ENCODE measurements around the gene NAA40. TPM values are rescaled to one million over a fixed set of nuclear protein-coding genes. Genes with fewer than 3 reads are reported as not detected.
A peak's percentile ranks its signal among the peaks of the same experiment; 100 is the strongest.

Gene NAA40
- total RNA-seq, 4 donors from 2014 or later: 3.8 to 12.5 (median 8.5) TPM

DNA sequence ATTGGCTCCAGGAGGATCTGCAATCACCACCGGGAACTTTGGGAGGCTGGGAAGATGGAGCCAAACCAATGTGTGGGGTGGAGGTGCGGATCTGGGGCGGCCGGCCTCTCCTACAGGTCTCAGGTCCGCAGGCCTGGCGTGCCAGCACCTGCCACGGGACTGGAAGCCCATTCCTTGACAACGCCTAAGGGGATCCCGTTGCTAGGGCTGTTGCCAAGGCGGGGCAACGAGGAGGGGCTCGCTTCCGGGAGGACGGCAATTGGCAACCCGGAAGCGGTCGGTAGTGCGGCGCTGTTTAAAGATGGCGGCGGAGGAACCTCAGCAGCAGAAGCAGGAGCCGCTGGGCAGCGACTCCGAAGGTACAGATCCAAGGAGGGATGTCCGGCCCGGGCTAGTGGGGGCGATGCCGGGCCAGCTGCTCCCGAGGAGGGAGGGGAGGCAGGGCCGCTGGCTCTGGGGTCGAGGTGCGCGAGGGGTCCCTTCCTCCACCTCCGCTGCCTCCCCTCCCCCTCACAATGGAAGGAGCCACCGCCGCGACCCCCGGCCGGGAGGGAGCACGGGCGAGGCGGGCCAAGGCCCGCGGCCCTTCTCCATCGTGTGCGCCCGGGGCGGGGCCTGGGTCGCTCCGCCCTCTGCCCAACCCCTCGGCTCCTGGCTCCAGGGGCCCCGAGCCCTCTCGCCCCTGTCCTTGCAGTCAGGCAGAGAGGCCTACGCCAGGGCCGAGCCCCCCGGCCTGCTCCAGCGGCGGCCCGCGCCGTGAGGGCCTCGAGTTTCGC is 47.5 kb downstream of the NAA40 start, which contains the start of gene OTUB1:
Gene OTUB1 (plus strand): TSS at position 283 of the 776 bp plus-strand sequence. CDS start 19 bp downstream, at position 302.
- Histone ChIP-seq H3K9me3 (no peaks in the 10 kb centered on the region), H3K4me1 (peaks cover 0 to 33% (median 10%) of the 10 kb centered on the region in 3 donors), H3K4me3 (peak within 1 kb of the TSS; percentile 81 to 94), H3K36me3 (peaks cover 0 to 37% of the 10 kb centered on the region in 2 donors), H3K27ac (peak within 1 kb of the TSS; percentile 39 to 89 (median 88)), H3K27me3 (no peaks in the 10 kb centered on the region)
- peak; percentile 46 to 54 for TF ChIP-seq POLR2A (IDR thresholded peaks at IDR 0.05)
- TF ChIP-seq POLR2AphosphoS5 (IDR thresholded peaks at IDR 0.05): peak; percentile 59
- TF ChIP-seq, protein P1, sequence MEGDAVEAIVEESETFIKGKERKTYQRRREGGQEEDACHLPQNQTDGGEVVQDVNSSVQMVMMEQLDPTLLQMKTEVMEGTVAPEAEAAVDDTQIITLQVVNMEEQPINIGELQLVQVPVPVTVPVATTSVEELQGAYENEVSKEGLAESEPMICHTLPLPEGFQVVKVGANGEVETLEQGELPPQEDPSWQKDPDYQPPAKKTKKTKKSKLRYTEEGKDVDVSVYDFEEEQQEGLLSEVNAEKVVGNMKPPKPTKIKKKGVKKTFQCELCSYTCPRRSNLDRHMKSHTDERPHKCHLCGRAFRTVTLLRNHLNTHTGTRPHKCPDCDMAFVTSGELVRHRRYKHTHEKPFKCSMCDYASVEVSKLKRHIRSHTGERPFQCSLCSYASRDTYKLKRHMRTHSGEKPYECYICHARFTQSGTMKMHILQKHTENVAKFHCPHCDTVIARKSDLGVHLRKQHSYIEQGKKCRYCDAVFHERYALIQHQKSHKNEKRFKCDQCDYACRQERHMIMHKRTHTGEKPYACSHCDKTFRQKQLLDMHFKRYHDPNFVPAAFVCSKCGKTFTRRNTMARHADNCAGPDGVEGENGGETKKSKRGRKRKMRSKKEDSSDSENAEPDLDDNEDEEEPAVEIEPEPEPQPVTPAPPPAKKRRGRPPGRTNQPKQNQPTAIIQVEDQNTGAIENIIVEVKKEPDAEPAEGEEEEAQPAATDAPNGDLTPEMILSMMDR (IDR thresholded peaks at IDR 0.05): no peak
- TF ChIP-seq EP300 (IDR thresholded peaks at IDR 0.05): no peak
- 0 to 3% methylated on average over 11 to 24 of the region's 63 CpGs for WGBS, 2 donors (ENCODE audit: low coverage in 1 of 2)
- ATAC-seq: peak; percentile 95

DNA sequence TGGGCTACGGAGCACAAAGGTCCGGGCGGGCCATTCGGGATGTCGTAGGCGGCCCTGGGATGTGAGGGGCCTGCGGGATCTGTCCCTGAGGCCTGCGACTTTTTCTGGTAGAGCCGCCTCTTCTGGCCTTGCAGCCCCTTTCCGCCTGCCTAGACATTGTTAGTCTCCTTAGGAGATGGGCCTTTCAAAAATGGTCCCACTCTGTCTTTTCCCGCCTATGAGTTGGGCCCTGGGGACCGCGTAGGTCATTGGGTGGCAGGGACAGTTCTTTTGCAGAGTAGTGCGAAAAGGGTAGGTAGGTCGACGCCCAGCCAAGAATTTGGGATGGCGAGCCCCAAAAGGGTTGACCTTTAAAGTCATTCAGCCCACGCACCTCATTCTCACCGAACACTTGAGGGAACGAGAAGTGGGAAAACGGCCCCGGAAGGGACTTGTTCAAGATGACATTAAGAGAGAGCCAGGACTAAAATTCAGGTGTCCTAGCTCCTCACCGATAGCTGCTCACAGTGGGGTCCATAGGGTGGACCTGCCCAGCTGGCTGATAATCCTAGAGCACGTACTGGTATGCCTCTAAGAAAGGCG is 48.2 kb downstream of the NAA40 start:
- 20 to 54% methylated on average over 4 to 9 of the region's 25 CpGs for WGBS, 2 donors (ENCODE audit: low coverage in 1 of 2)
- H3K4me3 ChIP-seq: peak overlapping the region; percentile 81 to 94
- H3K4me1 ChIP-seq: peaks cover 0 to 33% (median 10%) of the 10 kb centered on the region in 3 donors

DNA sequence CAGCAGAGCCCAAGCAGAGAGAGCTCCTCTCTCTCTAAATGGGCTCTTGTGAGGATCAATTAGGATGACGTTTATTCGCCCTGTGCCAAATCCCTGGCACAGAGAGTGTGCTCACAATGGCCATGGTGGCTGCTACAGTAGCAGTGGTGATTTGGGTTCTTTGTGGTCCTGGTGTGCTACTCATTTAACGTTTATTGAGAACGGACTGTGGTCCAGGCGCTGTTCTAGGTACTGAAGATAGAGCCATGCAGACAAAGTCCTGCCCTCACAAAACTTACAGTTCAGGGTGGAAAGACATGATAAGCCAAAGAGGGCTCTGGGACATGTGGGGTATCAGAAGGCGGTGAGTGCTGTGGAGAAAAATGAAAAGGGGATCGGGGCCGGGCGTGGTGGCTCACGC is 52.8 kb downstream of the NAA40 start:
- no peaks in the 10 kb centered on the region for H3K9me3 ChIP-seq

More for the DNA sequence above, 48.2 kb downstream of the NAA40 start:
- TF ChIP-seq, protein P1 (IDR thresholded peaks at IDR 0.05): no peak
- TF ChIP-seq EP300 (IDR thresholded peaks at IDR 0.05) (no peak), POLR2A (IDR thresholded peaks at IDR 0.05) (no peak), POLR2AphosphoS5 (IDR thresholded peaks at IDR 0.05) (no peak)
- ATAC-seq: no peak
- Histone ChIP-seq H3K27ac (peak overlapping the region in 3 of 4 donors; percentile 88 to 89 (median 88)), H3K9me3 (no peaks in the 10 kb centered on the region), H3K36me3 (peaks cover 0 to 43% of the 10 kb centered on the region in 2 donors), H3K27me3 (no peaks in the 10 kb centered on the region)

DNA sequence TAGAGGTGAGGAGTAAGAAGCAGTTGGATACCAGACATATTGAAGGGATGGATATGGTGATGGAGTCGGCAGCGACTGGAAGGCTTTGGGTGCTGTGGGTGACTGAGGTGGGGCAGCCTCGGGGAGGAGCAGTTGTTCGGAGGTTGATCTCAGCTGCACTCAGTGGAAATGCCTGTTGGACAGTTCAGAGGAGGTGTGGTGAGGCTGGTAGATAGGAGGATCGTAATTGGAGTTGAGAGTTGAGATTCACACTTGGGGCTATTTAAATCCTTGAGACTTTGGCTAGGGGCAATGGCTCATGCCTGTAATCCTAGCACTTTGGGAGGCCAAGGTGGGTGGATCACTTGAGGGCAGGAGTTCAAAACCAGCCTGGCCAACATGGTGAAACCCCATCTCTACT is 54.3 kb downstream of the NAA40 start:
- TF ChIP-seq POLR2AphosphoS5 (IDR thresholded peaks at IDR 0.05): no peak
- TF ChIP-seq, protein P1 (IDR thresholded peaks at IDR 0.05): no peak
- no peak for TF ChIP-seq EP300 (IDR thresholded peaks at IDR 0.05)
- TF ChIP-seq POLR2A (IDR thresholded peaks at IDR 0.05): no peak
- WGBS, 2 donors (ENCODE audit: low coverage in 1 of 2): 86% methylated on average over 5 of the region's 5 CpGs; no CpG with 5 or more reads in 1 of the 2 donors
- Histone ChIP-seq H3K4me3 (no peak overlapping the region), H3K27me3 (no peaks in the 10 kb centered on the region), H3K36me3 (peaks cover 0 to 100% of the 10 kb centered on the region in 2 donors), H3K9me3 (no peaks in the 10 kb centered on the region), H3K4me1 (peaks cover 0 to 7% (median 0%) of the 10 kb centered on the region in 3 donors), H3K27ac (no peak overlapping the region)
- no peak for ATAC-seq

More for the DNA sequence above, 52.8 kb downstream of the NAA40 start:
- Histone ChIP-seq H3K27ac (no peak overlapping the region), H3K4me1 (peaks cover 0 to 22% (median 10%) of the 10 kb centered on the region in 3 donors), H3K4me3 (no peak overlapping the region), H3K36me3 (peaks cover 0 to 89% of the 10 kb centered on the region in 2 donors), H3K27me3 (no peaks in the 10 kb centered on the region)
- TF ChIP-seq POLR2A (IDR thresholded peaks at IDR 0.05) (no peak), EP300 (IDR thresholded peaks at IDR 0.05) (no peak), POLR2AphosphoS5 (IDR thresholded peaks at IDR 0.05) (no peak)
- TF ChIP-seq, protein P1 (IDR thresholded peaks at IDR 0.05): no peak
- no peak for ATAC-seq
- 86 to 92% methylated on average over 5 to 8 of the region's 10 CpGs for WGBS, 2 donors (ENCODE audit: low coverage in 1 of 2)

All from gastroesophageal sphincter (tissue), 4 donors.